HG02798 (cell line): ENCODE results near the gene ATRN.
"Not testable (repeated sequence)": the region's sequence is repeated elsewhere in the genome, so short reads cannot be mapped to it uniquely, and the experiment has no call there.

Experiments
- ATAC-seq: cut with Tn5 transposase; IDR thresholded peaks from one replicate; pipeline ENCODE4 v1.9.1; 2021; ENCODE audit warnings: mild to moderate bottlenecking; ENCODE audit not compliant: unreplicated experiment, poor library complexity

The ATRN gene

GRCh38 chr20:3510110-3510509 is 39.3 kb downstream of the ATRN start:
- no peak for ATAC-seq

DNA sequence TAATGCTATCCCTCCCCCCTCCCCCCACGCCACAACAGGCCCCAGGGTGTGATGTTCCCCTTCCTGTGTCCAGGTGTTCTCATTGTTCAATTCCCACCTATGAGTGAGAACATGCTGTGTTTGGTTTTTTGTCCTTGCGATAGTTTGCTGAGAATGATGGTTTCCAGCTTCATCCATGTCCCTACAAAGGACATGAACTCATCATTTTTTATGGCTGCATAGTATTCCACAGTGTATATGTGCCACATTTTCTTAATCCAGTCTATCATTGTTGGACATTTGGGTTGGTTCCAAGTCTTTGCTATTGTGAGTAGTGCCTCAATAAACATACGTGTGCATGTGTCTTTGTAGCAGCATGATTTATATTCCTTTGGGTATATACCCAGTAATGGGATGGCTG is 41.4 kb downstream of the ATRN start:
- ATAC-seq = not testable (repeated sequence)

DNA sequence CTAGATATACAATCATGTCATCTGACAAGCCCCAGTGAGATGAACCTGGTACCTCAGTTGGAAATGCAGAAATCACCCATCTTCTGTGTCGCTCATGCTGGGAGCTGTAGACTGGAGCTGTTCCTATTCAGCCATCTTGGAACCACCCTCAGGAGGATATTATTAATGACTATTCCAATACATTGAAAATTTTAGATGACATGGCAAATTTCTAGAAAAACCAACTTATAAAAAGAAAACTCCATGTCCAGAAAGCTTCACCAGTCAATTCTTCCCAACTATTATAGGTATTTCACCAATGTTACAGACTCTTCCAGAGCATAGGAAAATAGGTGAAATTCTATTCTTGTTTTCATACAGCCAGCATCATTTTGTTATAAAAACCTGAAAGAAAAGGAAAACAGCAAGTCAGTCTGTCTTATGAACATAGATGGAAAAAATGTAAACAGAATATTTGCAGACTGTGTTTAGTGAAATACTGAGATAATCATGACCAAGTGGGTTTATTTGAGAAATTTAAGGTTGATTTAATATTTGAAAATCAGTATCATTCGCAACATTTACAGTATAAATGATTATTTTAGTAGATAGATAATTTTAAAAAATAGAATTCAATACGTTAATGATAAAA is 43.3 kb downstream of the ATRN start:
- no peak for ATAC-seq

GRCh38 chr20:3515379-3516170 is 44.8 kb downstream of the ATRN start:
- no peak for ATAC-seq

DNA sequence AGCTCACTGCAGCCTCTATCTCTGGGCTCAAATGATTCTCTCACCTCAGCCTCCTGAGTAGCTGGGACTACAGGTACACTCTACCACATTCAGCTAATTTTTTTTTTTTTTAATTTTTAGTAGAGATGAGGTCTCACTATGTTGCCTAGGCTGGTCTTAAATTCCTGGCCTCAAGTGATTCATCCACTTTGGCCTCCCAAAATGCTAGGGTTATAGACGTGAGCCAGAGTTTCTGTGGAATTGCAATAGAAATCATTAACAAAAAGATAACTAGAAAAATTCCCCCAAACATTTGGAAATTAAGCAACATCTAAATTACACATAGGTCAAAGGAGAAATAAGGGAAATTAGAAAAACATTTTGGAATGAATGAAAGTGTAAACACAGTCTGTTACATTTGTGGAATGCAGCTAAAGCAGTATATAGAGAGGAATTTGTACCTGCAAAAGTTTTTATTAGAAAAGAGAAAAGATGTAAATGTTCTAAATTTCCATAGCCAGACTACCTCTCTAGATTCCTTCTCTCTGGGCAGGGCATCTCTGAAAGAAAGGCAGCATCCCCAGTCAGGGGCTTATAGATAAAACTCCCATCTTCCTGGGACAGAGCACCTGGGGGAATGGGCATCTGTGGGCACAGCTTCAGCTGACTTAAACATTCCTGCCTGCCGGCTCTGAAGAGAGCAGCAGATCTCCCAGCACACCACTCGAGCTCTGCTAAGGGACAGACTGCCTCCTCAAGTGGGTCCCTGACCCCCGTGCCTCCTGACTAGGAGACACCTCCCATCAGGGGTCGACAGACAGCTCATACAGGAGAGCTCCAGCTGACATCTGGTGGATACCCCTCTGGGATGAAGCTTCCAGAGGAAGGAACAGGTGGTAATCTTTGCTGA is 51.3 kb downstream of the ATRN start:
- ATAC-seq = no peak

DNA sequence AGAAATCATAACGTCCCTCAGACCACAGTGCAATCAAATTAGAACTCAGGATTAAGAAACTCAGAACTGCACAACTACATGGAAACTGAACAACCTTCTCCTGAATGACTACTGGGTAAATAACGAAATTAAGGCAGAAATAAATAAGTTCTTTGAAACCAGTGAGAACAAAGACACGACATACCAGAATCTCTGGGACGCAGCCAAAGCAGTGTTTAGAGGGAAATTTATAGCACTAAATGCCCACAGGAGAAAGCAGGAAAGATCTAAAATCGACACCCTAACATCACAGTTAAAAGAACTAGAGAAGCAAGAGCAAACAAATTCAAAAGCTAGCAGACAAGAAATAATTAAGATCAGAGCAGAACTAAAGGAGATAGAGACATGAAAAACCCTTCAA is 53.9 kb downstream of the ATRN start:
- ATAC-seq = not testable (repeated sequence)

GRCh38 chr20:3532089-3532615 is 61.3 kb downstream of the ATRN start:
- ATAC-seq = no peak

GRCh38 chr20:3537733-3538132 is 66.9 kb downstream of the ATRN start:
- not testable (repeated sequence) for ATAC-seq

- no peak for ATAC-seq
Measured at GRCh38 chr20:3539311-3540107, 68.7 kb downstream of the ATRN start.

- no peak for ATAC-seq
Measured at GRCh38 chr20:3541887-3542721, 71.3 kb downstream of the ATRN start.

DNA sequence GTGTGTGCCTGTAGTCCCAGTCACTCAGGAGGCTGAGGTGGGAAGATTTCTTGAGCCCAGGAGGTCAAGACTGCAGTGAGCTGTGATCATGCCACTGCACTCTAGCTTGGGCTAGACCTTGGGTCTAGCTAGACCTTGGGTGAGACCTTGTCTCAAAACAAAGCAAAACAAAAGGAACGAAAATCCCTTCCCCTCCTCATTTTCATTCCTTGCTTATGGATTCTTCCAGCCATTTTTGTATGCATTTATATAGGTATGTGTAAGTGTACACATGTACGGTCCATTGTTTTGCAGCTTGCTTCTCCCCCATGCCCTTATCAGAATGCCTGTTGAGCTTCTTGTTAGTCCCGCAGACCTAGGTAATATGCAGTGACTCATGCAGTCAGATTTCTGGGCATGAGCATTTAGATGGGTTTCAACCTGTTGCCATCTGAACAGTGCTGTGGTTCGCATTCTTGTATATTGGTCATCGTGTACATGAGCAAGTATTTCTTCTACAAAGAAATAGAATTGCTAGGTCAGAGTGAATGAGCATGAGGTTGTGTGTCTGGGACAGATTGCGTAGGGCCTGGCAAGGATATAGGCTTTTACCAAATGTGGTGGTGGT is 73.2 kb downstream of the ATRN start:
- no peak for ATAC-seq

DNA sequence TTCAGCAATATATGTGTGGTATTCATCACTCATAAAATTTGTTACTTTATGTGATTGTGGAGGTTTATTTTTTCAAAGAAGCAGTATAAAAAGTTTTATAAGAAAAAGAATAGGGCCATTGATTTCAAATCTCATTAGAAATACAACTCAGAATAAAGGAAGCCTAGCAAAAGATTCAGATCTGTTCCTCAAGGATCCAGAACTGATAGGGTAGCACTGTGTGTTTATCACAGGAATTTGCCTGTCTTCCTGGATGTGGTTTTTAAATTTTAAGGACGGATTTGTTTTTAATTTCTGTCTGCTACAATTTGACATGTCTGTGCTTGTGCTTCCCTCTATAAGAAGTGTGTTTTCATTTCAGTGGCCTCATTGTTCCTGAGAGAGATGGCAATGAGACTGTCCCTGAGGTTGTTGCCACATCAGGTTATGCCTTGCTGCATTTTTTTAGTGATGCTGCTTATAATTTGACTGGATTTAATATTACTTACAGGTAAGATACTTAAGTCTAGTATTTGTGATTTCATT is 74.6 kb downstream of the ATRN start:
- ATAC-seq = no peak

DNA sequence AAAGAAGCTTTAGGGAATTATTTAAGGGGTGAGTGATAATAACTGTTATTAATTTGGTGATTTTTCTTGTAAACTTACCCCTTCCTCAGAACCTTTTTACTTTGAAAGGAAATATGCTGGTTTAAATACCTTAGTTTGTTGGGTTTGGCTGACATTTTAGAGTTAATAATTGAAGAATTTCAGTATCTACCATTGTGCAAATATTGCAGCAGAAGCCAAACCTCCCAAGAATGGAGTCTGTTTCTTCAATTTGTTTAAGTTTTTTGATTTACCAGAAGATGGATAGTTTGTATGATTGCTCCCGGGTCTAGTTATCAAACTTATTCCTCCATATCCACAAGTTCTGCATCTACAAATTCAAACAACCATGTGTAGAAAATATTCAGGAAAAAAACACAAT is 77.1 kb downstream of the ATRN start:
- no peak for ATAC-seq

GRCh38 chr20:3550837-3551236 is 80.0 kb downstream of the ATRN start:
- ATAC-seq = no peak

- no peak for ATAC-seq
Measured at GRCh38 chr20:3551681-3552434, 81.0 kb downstream of the ATRN start.

- no peak for ATAC-seq
Measured at GRCh38 chr20:3553663-3554062, 82.8 kb downstream of the ATRN start.

GRCh38 chr20:3557237-3557785 is 86.5 kb downstream of the ATRN start:
- ATAC-seq = no peak
